Right atrium auricular region (tissue), 2 donors: Measurements from ENCODE around the gene MAP2K5. TPM values are rescaled to one million over a fixed set of nuclear protein-coding genes. Genes with fewer than 3 reads are reported as not detected.

ENCODE experiments used
- DNase-seq: peaks from one replicate; pipeline ENCODE4 v3.0.0-alpha.2; 2019; ENCODE audit warnings: low spot score
- H3K27ac ChIP-seq, 2 donors: fragments of 200-600 bp; sonication (generic); 1 replicate in 1 of 2; 2 replicates in 1 of 2; pipeline ENCODE4 v1.5.1; 2016 to 2019
- H3K27me3 ChIP-seq, 2 donors: fragments of 200-600 bp; sonication (generic); one replicate each; pipeline versions ENCODE4 v1.5.1 to v1.6.0; 2017 to 2019
- H3K36me3 ChIP-seq: fragments of 200-600 bp; sonication (generic); one replicate; pipeline ENCODE4 v1.5.1; 2016
- H3K4me1 ChIP-seq, 2 donors: fragments of 200-600 bp; sonication (generic); one replicate each; pipeline versions ENCODE4 v1.5.1 to v1.6.0; 2017 to 2019
- H3K4me3 ChIP-seq, 2 donors: fragments of 200-600 bp; sonication (generic); 1 replicate in 1 of 2; 2 replicates in 1 of 2; pipeline ENCODE4 v1.5.1; 2017 to 2019; ENCODE audit warnings: mild to moderate bottlenecking in 1 of 2, moderate library complexity in 1 of 2
- H3K9me3 ChIP-seq, 2 donors: fragments of 200-600 bp; sonication (generic); one replicate each; pipeline ENCODE4 v1.5.1; 2019
- total RNA-seq, 2 donors: library from RNA; depleted of rRNA; stranded (reverse); fragments of >200 nt; gene quantifications; one replicate each; pipeline ENCODE4 v1.1.0, GENCODE V29; 2016
- TF ChIP-seq, protein P1 (sequence below), 2 donors: fragments of 200-600 bp; sonication (generic); IDR thresholded peaks; one replicate each; pipeline ENCODE4 v1.5.1; 2019; ENCODE audit warnings: antibody characterized with exemption in 2 of 2

MAP2K5 gene
- total RNA-seq, 2 donors from 2014 or later = 5.8 to 6.7 TPM

DNA sequence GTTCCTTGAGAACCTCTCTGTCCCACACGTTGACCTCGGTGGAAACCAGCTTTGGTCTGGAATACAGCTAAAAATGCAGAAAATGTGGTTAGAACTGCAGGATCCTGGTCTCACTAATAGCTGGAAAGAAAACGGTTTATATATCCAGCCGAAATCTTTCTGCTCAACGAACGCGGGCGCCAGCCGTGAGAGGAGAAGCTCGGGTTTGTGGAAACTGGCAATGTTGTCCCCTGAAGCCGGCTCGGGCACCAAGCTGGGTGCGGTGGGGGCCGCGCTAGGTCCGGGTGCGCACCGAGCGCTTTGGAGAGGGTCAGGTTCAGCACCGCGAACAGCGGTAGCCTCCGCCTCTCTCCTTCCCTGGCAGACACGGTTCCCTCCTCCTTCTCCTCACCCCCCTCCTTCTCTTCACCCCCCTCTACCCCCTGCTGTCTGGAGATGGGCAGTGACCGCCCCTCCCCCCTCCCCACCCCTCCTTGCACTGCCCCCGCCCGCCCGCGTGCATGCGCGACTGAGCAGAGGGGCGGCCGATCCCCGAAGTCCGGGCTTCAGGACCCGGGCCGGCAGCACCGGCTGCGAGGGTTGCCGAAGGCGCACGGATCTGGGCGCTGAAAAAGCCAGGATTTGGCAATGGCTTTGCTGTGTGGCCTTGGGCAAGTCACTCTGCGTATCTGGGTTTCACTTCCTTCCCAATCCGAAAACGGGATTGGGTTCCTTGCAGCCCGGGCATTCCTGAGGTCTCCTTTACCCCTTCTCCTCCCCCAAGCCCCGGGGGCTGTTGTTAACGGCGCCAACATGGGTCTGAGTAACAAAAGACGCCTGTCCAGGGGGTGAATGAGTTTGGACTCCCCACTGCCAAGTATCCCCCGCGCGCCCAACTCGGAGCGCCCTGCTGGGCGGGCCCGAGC, 282.7 kb downstream of the MAP2K5 start, which contains the start of gene SKOR1:
SKOR1 (plus strand) TSS at position 534 of the 905 bp plus-strand sequence; CDS start at position 628, 94 bp downstream.
- peak within 1 kb of the TSS in 1 of 2 donors; percentile 16 for H3K4me3 ChIP-seq
- no peaks in the 10 kb centered on the region for H3K9me3 ChIP-seq
- peaks cover 72 to 99% of the 10 kb centered on the region in 2 donors for H3K27me3 ChIP-seq
- no peaks in the 10 kb centered on the region for H3K36me3 ChIP-seq
- TF ChIP-seq, protein P1, sequence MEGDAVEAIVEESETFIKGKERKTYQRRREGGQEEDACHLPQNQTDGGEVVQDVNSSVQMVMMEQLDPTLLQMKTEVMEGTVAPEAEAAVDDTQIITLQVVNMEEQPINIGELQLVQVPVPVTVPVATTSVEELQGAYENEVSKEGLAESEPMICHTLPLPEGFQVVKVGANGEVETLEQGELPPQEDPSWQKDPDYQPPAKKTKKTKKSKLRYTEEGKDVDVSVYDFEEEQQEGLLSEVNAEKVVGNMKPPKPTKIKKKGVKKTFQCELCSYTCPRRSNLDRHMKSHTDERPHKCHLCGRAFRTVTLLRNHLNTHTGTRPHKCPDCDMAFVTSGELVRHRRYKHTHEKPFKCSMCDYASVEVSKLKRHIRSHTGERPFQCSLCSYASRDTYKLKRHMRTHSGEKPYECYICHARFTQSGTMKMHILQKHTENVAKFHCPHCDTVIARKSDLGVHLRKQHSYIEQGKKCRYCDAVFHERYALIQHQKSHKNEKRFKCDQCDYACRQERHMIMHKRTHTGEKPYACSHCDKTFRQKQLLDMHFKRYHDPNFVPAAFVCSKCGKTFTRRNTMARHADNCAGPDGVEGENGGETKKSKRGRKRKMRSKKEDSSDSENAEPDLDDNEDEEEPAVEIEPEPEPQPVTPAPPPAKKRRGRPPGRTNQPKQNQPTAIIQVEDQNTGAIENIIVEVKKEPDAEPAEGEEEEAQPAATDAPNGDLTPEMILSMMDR (IDR thresholded peaks at IDR 0.05) = no peak
- DNase-seq = no peak
- H3K4me1 ChIP-seq = peaks cover 0 to 88% of the 10 kb centered on the region in 2 donors
- H3K27ac ChIP-seq = no peak within 1 kb of the TSS

- peaks cover 78 to 99% of the 10 kb centered on the region in 2 donors for H3K27me3 ChIP-seq
- no peaks in the 10 kb centered on the region for H3K9me3 ChIP-seq
- H3K27ac ChIP-seq = no peak overlapping the region
- DNase-seq = no peak
- no peaks in the 10 kb centered on the region for H3K36me3 ChIP-seq
- H3K4me3 ChIP-seq = peak overlapping the region in 1 of 2 donors; percentile 16
- peaks cover 0 to 79% of the 10 kb centered on the region in 2 donors for H3K4me1 ChIP-seq
- TF ChIP-seq, protein P1 (IDR thresholded peaks at IDR 0.05) = no peak
Observed at GRCh38 chr15:67825881-67826716, 283.6 kb downstream of the MAP2K5 start.

DNA sequence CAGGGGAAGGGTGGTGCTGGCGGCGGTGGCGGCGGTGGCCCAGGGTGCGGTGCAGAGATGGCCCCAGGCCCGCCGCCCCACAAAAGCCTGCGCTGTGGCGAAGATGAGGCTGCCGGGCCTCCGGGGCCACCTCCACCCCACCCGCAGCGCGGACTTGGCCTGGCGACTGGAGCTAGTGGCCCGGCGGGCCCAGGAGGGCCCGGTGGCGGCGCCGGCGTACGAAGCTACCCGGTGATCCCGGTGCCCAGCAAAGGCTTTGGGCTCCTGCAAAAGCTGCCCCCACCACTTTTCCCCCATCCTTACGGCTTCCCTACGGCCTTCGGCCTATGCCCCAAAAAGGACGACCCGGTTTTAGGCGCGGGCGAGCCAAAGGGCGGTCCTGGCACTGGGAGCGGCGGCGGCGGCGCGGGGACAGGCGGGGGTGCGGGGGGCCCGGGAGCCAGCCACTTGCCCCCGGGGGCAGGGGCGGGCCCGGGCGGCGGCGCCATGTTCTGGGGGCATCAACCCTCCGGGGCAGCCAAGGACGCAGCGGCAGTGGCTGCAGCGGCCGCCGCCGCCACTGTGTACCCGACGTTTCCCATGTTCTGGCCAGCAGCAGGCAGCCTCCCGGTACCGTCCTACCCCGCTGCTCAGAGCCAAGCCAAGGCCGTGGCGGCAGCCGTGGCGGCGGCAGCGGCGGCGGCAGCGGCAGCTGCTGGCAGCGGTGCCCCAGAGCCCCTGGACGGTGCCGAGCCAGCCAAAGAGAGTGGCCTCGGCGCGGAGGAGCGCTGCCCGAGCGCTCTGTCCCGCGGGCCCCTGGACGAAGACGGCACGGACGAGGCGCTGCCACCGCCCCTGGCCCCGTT, 284.4 kb downstream of the MAP2K5 start:
- H3K4me1 ChIP-seq = peaks cover 0 to 75% of the 10 kb centered on the region in 2 donors
- H3K27me3 ChIP-seq = peaks cover 78 to 99% of the 10 kb centered on the region in 2 donors
- no peaks in the 10 kb centered on the region for H3K9me3 ChIP-seq
- no peaks in the 10 kb centered on the region for H3K36me3 ChIP-seq
- TF ChIP-seq, protein P1 (IDR thresholded peaks at IDR 0.05) = no peak
- peak overlapping the region in 1 of 2 donors; percentile 25 for H3K4me3 ChIP-seq
- DNase-seq = no peak
- no peak overlapping the region for H3K27ac ChIP-seq

DNA sequence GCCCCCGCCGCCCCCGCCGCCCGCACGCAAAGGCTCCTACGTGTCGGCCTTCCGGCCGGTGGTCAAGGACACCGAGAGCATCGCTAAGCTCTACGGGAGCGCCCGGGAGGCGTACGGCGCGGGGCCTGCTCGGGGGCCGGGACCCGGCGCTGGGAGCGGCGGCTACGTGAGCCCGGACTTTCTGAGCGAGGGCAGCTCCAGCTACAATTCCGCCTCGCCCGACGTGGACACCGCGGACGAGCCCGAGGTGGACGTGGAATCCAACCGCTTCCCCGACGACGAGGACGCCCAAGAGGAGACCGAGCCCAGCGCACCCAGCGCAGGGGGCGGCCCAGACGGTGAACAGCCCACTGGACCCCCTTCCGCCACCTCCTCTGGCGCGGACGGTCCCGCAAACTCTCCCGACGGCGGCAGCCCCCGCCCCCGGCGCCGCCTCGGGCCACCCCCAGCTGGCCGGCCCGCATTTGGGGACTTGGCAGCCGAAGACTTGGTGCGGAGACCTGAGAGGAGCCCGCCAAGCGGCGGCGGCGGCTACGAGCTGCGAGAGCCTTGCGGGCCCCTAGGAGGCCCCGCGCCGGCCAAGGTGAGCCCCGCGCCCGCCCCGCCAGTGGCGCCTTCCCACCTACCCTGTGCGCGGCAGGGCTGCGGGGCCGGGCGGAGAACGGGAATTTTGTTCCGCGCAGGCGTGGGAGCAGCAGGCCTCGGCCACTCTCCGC, 285.2 kb downstream of the MAP2K5 start:
- no peaks in the 10 kb centered on the region for H3K36me3 ChIP-seq
- TF ChIP-seq, protein P1 (IDR thresholded peaks at IDR 0.05) = no peak
- no peak overlapping the region for H3K27ac ChIP-seq
- peak overlapping the region in 1 of 2 donors; percentile 25 for H3K4me3 ChIP-seq
- H3K27me3 ChIP-seq = peaks cover 78 to 98% of the 10 kb centered on the region in 2 donors
- no peak for DNase-seq
- no peaks in the 10 kb centered on the region for H3K9me3 ChIP-seq
- peaks cover 0 to 77% of the 10 kb centered on the region in 2 donors for H3K4me1 ChIP-seq
